H1 (cell line): Measurements from ENCODE around the gene CYSRT1. TPM values are rescaled to one million over a fixed set of nuclear protein-coding genes. Genes with fewer than 3 reads are reported as not detected.

Experiments used
- CTCF ChIA-PET: fragments of 300-600 bp; sonication (Branson Sonifier 250); formaldehyde crosslinking; loops from one replicate; lab custom pipeline; 2021; ENCODE audit not compliant: partially characterized antibody; lab: Charles Lee
- POLR2A ChIA-PET: fragments of 300-600 bp; sonication (Branson Sonifier 250); formaldehyde crosslinking; loops from one replicate; lab custom pipeline; 2021; ENCODE audit warnings: inconsistent platforms; ENCODE audit not compliant: partially characterized antibody; lab: Charles Lee
- DNase-seq, 2 experiments: peaks; one replicate each; pipeline versions ENCODE4 v3.0.0 to v3.0.0-alpha.2; 2010 to 2022; ENCODE audit warnings: low spot score in 2 of 2, low read depth in 1 of 2, mixed read lengths in 1 of 2
- FAIRE-seq: peaks from 2 replicates; lab custom pipeline; 2011; peaks lifted over from hg19 to GRCh38; lab: Jason Lieb, UNC
- H2AFZ ChIP-seq: 2 replicates; pipeline ENCODE4 v1.8.1; 2012; ENCODE audit warnings: low read length, inconsistent platforms
- H2AK5ac ChIP-seq: 2 replicates; pipeline ENCODE4 v1.6.1; 2013; ENCODE audit warnings: low read depth, low read length
- H2BK120ac ChIP-seq: replicated peaks from 2 replicates; pipeline ENCODE3; 2013; ENCODE audit warnings: low read depth, low read length, inconsistent platforms
- H2BK12ac ChIP-seq: 2 replicates; pipeline ENCODE4 v1.6.1; 2013; ENCODE audit warnings: low read depth, low read length
- H2BK15ac ChIP-seq: 2 replicates; pipeline ENCODE4 v1.6.1; 2013; ENCODE audit warnings: low read length
- H2BK20ac ChIP-seq: 2 replicates; pipeline ENCODE4 v1.6.1; 2013; ENCODE audit warnings: low read length
- H2BK5ac ChIP-seq: 2 replicates; pipeline ENCODE4 v1.6.1; 2013; ENCODE audit warnings: low read depth, low read length
- H3K14ac ChIP-seq: 2 replicates; pipeline ENCODE4 v1.6.1; 2013; ENCODE audit warnings: inconsistent platforms; ENCODE audit not compliant: insufficient read length
- H3K18ac ChIP-seq: 2 replicates; pipeline ENCODE4 v1.6.1; 2013; ENCODE audit warnings: low read length; ENCODE audit errors: extremely low read depth
- H3K23ac ChIP-seq: 2 replicates; pipeline ENCODE4 v1.6.1; 2013; ENCODE audit warnings: inconsistent platforms; ENCODE audit not compliant: insufficient read length
- H3K23me2 ChIP-seq: 2 replicates; pipeline ENCODE4 v1.6.1; 2013; ENCODE audit warnings: low read depth, low read length
- H3K27ac ChIP-seq: 2 replicates; pipeline ENCODE4 v1.6.1; 2011; ENCODE audit warnings: low read depth, low read length, inconsistent platforms
- H3K27me3 ChIP-seq, 4 experiments: replicated peaks in 1 of 4; 1 replicate in 1 of 4; 2 replicates in 3 of 4; pipeline versions ENCODE4 v1.6.1 to v1.8.1; 2011 to 2013; ENCODE audit warnings: low read length in 3 of 4, mild to moderate bottlenecking in 3 of 4, inconsistent platforms in 2 of 4, mixed read lengths in 2 of 4, moderate library complexity in 1 of 4; ENCODE audit not compliant: control insufficient read depth in 3 of 4, insufficient read depth in 3 of 4; ENCODE audit errors: extremely low read depth in 1 of 4
- H3K36me3 ChIP-seq, 4 experiments: 2 replicates each; pipeline versions ENCODE4 v1.6.1 to v1.8.1; 2011 to 2013; ENCODE audit warnings: mild to moderate bottlenecking in 4 of 4, low read length in 3 of 4, moderate library complexity in 2 of 4, control low read depth in 1 of 4, inconsistent platforms in 1 of 4; ENCODE audit not compliant: insufficient read depth in 4 of 4, control insufficient read depth in 2 of 4
- H3K4ac ChIP-seq: replicated peaks from 2 replicates; pipeline ENCODE3; 2013; ENCODE audit warnings: low read length, low read depth, mixed read lengths, inconsistent platforms; ENCODE audit not compliant: insufficient read length
- H3K4me1 ChIP-seq, 4 experiments: replicated peaks in 1 of 4; 1 replicate in 1 of 4; 2 replicates in 3 of 4; pipeline versions ENCODE4 v1.6.1 to v1.8.1; 2011 to 2013; ENCODE audit warnings: low read length in 3 of 4, inconsistent platforms in 2 of 4, mixed read lengths in 1 of 4; ENCODE audit not compliant: insufficient read depth in 4 of 4, control insufficient read depth in 3 of 4
- H3K4me2 ChIP-seq, 2 experiments: 2 replicates each; pipeline versions ENCODE4 v1.6.1 to v1.8.1; 2011 to 2013; ENCODE audit warnings: low read depth in 2 of 2, low read length in 2 of 2, control low read depth in 1 of 2, inconsistent platforms in 1 of 2, mild to moderate bottlenecking in 1 of 2; ENCODE audit not compliant: insufficient read depth in 1 of 2
- H3K4me3 ChIP-seq, 4 experiments: fragments of 200-600, 300-600 bp in 1 of 4; sonication (generic), shearing (Covaris generic), sonication (Bioruptor Twin) in 1 of 4; 2 replicates each; pipeline versions ENCODE4 v1.5.1 to v1.8.1; 2011 to 2016; ENCODE audit warnings: low read length in 4 of 4, low read depth in 3 of 4, control low read depth in 2 of 4, inconsistent platforms in 2 of 4, mild to moderate bottlenecking in 2 of 4, mixed read lengths in 1 of 4, moderate library complexity in 1 of 4; ENCODE audit not compliant: insufficient read depth in 2 of 4; ENCODE audit errors: extremely low read depth in 1 of 4
- H3K56ac ChIP-seq: replicated peaks from 2 replicates; pipeline ENCODE3; 2013; ENCODE audit warnings: low read depth, mild to moderate bottlenecking, mixed read lengths, low read length, inconsistent platforms; ENCODE audit not compliant: insufficient read length
- H3K79me1 ChIP-seq: 2 replicates; pipeline ENCODE4 v1.6.1; 2013; ENCODE audit warnings: low read depth, low read length, control low read depth
- H3K79me2 ChIP-seq, 2 experiments: 2 replicates each; pipeline versions ENCODE4 v1.6.1 to v1.8.1; 2012 to 2013; ENCODE audit warnings: low read length in 2 of 2, mild to moderate bottlenecking in 2 of 2, inconsistent platforms in 1 of 2; ENCODE audit not compliant: insufficient read depth in 2 of 2, control insufficient read depth in 1 of 2
- H3K9ac ChIP-seq, 4 experiments: replicated peaks in 1 of 4; 1 replicate in 1 of 4; 2 replicates in 3 of 4; pipeline versions ENCODE4 v1.6.1 to v1.8.1; 2011 to 2013; ENCODE audit warnings: low read depth in 3 of 4, low read length in 3 of 4, control low read depth in 2 of 4, mild to moderate bottlenecking in 2 of 4, moderate library complexity in 2 of 4, inconsistent platforms in 1 of 4; ENCODE audit errors: extremely low read depth in 1 of 4
- H3K9me3 ChIP-seq, 2 experiments: 2 replicates each; pipeline versions ENCODE4 v1.6.1 to v1.8.1; 2012 to 2013; ENCODE audit warnings: mild to moderate bottlenecking in 2 of 2, moderate library complexity in 2 of 2, control low read depth in 1 of 2, inconsistent platforms in 1 of 2, low read depth in 1 of 2, low read length in 1 of 2, mixed read lengths in 1 of 2; ENCODE audit not compliant: insufficient read depth in 2 of 2
- H4K20me1 ChIP-seq, 2 experiments: replicated peaks in 1 of 2; 2 replicates each; pipeline versions ENCODE3 to v1.8.1; 2011 to 2013; ENCODE audit warnings: inconsistent platforms in 2 of 2, low read length in 2 of 2, mild to moderate bottlenecking in 1 of 2; ENCODE audit not compliant: insufficient read depth in 2 of 2, control insufficient read depth in 1 of 2
- H4K5ac ChIP-seq: 2 replicates; pipeline ENCODE4 v1.6.1; 2013; ENCODE audit warnings: low read length, low read depth, mixed read lengths, inconsistent platforms; ENCODE audit not compliant: insufficient read length
- H4K8ac ChIP-seq: 2 replicates; pipeline ENCODE4 v1.8.0; 2013; ENCODE audit warnings: mild to moderate bottlenecking, moderate library complexity, low read length, inconsistent platforms; ENCODE audit not compliant: insufficient read depth; ENCODE audit errors: extremely low read depth
- H4K91ac ChIP-seq: replicated peaks from 2 replicates; pipeline ENCODE3; 2013; ENCODE audit warnings: low read length, mixed read lengths, inconsistent platforms; ENCODE audit not compliant: insufficient read length
- ATF3 ChIP-seq: IDR thresholded peaks from 2 replicates; pipeline ENCODE4 v1.6.1; 2011; ENCODE audit warnings: low read depth, mild to moderate bottlenecking, low read length; ENCODE audit not compliant: insufficient read depth
- BACH1 ChIP-seq: IDR thresholded peaks from 2 replicates; pipeline ENCODE4 v1.6.1; 2012; ENCODE audit warnings: low read length, improper control_type of control experiment
- CBX8 ChIP-seq: fragments of 300-800, 300-1000 bp; sonication (generic); IDR thresholded peaks from 2 replicates; pipeline ENCODE4 v1.7.1; 2016; ENCODE audit warnings: low read depth, low read length, borderline replicate concordance
- CHD1 ChIP-seq: IDR thresholded peaks from 2 replicates; pipeline ENCODE4 v1.6.1; 2012; ENCODE audit warnings: low read depth, low read length, improper control_type of control experiment
- CREB1 ChIP-seq: IDR thresholded peaks from 2 replicates; pipeline ENCODE4 v1.6.1; 2012; ENCODE audit warnings: inconsistent platforms
- EP300 ChIP-seq, 2 experiments: IDR thresholded peaks; 1 replicate in 1 of 2; 2 replicates in 1 of 2; pipeline ENCODE4 v1.6.1; 2011 to 2012; ENCODE audit warnings: low read depth in 2 of 2, low read length in 2 of 2, mild to moderate bottlenecking in 2 of 2, borderline replicate concordance in 1 of 2, inconsistent platforms in 1 of 2, moderate library complexity in 1 of 2
- FOSL1 ChIP-seq: IDR thresholded peaks from 2 replicates; pipeline ENCODE4 v1.6.1; 2011; ENCODE audit warnings: mild to moderate bottlenecking, low read depth, low read length, moderate library complexity; ENCODE audit not compliant: insufficient read depth
- HDAC2 ChIP-seq, 2 experiments: fragments of 300-600 bp in 1 of 2; sonication (generic) in 1 of 2; IDR thresholded peaks; 2 replicates each; pipeline ENCODE4 v1.6.1; 2011 to 2012; ENCODE audit warnings: low read depth in 2 of 2, low read length in 2 of 2, mild to moderate bottlenecking in 2 of 2, moderate library complexity in 2 of 2, borderline replicate concordance in 1 of 2, inconsistent platforms in 1 of 2
- KDM1A ChIP-seq: fragments of 200-600, 300-600 bp; sonication (generic); IDR thresholded peaks from 2 replicates; pipeline ENCODE4 v1.7.1; 2016; ENCODE audit warnings: mild to moderate bottlenecking, low read length, borderline replicate concordance
- KDM4A ChIP-seq: IDR thresholded peaks from one replicate; pipeline ENCODE4 v1.7.1; 2012; ENCODE audit warnings: low read depth, mild to moderate bottlenecking, moderate library complexity, low read length, inconsistent platforms; ENCODE audit not compliant: severe bottlenecking
- MAFK ChIP-seq: IDR thresholded peaks from 2 replicates; pipeline ENCODE4 v1.6.1; 2012; ENCODE audit warnings: low read depth, mild to moderate bottlenecking, improper control_type of control experiment, low read length
- TBP ChIP-seq: IDR thresholded peaks from 2 replicates; pipeline ENCODE4 v1.6.1; 2011; ENCODE audit warnings: low read depth, low read length, improper control_type of control experiment
- TEAD4 ChIP-seq: IDR thresholded peaks from 2 replicates; pipeline ENCODE4 v1.6.1; 2012; ENCODE audit warnings: low read depth, low read length, inconsistent platforms, mixed read lengths
- WGBS, 2 experiments: shearing (Covaris generic) in 1 of 2; methylation state at CpG; one replicate each; pipeline versions ENCODE4 v1.1.6 to v1.1.7; 2013 to 2015; ENCODE audit warnings: low lambda C conversion rate in 2 of 2, mixed read lengths in 2 of 2, inconsistent platforms in 1 of 2, low coverage in 1 of 2, missing lambda C conversion rate in 1 of 2; ENCODE audit not compliant: insufficient replicate concordance in 2 of 2, insufficient coverage in 1 of 2, insufficient read length in 1 of 2; ENCODE audit errors: extremely low coverage in 1 of 2, missing lambda C conversion rate in 1 of 2; 5-methylcytosine and 5-hydroxymethylcytosine counted together
- polyA plus RNA-seq, 7 experiments: library from polyadenylated mRNA; depleted of rRNA in 3 of 7; stranded (reverse) in 5 of 7; unstranded in 2 of 7; fragments of >200 nt in 5 of 7; fragments of 200-250 nt in 2 of 7; gene quantifications; 1 replicate in 5 of 7; 2 replicates in 1 of 7; 4 replicates in 1 of 7; pipeline versions ENCODE4 v1.2.1 to v1.2.3, GENCODE V29; 2011 to 2013; ENCODE audit warnings: missing spikeins in 2 of 7, mixed read lengths in 2 of 7
- total RNA-seq: library from RNA; stranded (reverse); fragmentation: NEBNext Ultra II Directional; extraction: Animal tissue kit (Norgen Biotek cat#: 25700); gene quantifications from 2 replicates; pipeline ENCODE4 v1.2.1, GENCODE V29; 2021

The CYSRT1 gene
- total and polyA plus RNA-seq, 2 of the 8 experiments (the other 6 are each of a cell fraction or from before 2014, with no cell fraction given): 1.0 to 6.5 TPM

- Histone ChIP-seq H3K4me3 (no peak overlapping the region), H3K18ac (no peak overlapping the region), H3K56ac (no peak overlapping the region), H2BK15ac (no peak overlapping the region), H3K4me1 (peaks cover 0 to 25% (median 15%) of the 10 kb centered on the region in 4 experiments; a peak in 6 of 7 replicates), H3K9me3 (no peaks in the 10 kb centered on the region; a peak in 1 of 4 replicates), H3K9ac (no peak overlapping the region), H2BK120ac (no peak overlapping the region), H3K4ac (no peak overlapping the region), H2AFZ (no peak overlapping the region), H4K20me1 (peaks cover 4 to 14% of the 10 kb centered on the region in 2 experiments), H3K27me3 (peaks cover 0 to 21% (median 11%) of the 10 kb centered on the region in 4 experiments; a peak in 5 of 7 replicates), H4K91ac (no peak overlapping the region), H4K5ac (no peak overlapping the region), H3K36me3 (peaks cover 0 to 23% (median 4%) of the 10 kb centered on the region in 4 experiments; a peak in 4 of 8 replicates), H3K4me2 (no peak overlapping the region), H3K27ac (no peak overlapping the region), H3K23ac (no peak overlapping the region), H3K23me2 (peaks cover 2% of the 10 kb centered on the region; the same call in 1 of the 2 replicates), H2AK5ac (no peak overlapping the region), H3K14ac (no peak overlapping the region), H2BK20ac (no peak overlapping the region), H3K79me1 (no peaks in the 10 kb centered on the region), H2BK5ac (no peak overlapping the region), H4K8ac (no peak overlapping the region; the same call in 1 of the 2 replicates), H3K79me2 (no peaks in the 10 kb centered on the region), H2BK12ac (no peak overlapping the region)
- CTCF ChIA-PET: interaction anchor here (0.5 to 2.7 kb wide), 6 partner anchors 12 to 890 kb away, joined by 3 to 10 read pairs (median 4); no protein-coding TSS in a partner anchor
- POLR2A ChIA-PET: interaction anchor here (47.8 kb wide), 1 partner anchor 40 kb away, joined by 1462 read pairs; the partner anchor contains the start of genes CYSRT1, NDOR1, NELFB and RNF208
- no peak for FAIRE-seq
- DNase-seq: no peak
- 91% methylated on average over 10 of the region's 10 CpGs; no CpG with 5 or more reads in 1 of the 2 experiments for WGBS, 2 experiments
- TF ChIP-seq FOSL1 (no peak), CREB1 (no peak), BACH1 (no peak), ATF3 (no peak), TBP (no peak), KDM4A (no peak), HDAC2 (IDR thresholded peaks at IDR 0.05; ENCODE audit: borderline replicate concordance in 1 of 2, low read depth in 2 of 2, low read length in 2 of 2) (no peak), MAFK (no peak), TEAD4 (no peak), CBX8 (no peak), CHD1 (no peak), EP300 (IDR thresholded peaks at IDR 0.05; ENCODE audit: borderline replicate concordance in 1 of 2, low read depth in 2 of 2, low read length in 2 of 2) (no peak), KDM1A (no peak)
These were observed 50.2 kb downstream of the CYSRT1 start for GRCh38 chr9:137275203-137275587.
